Activated CD4-positive, alpha-beta T cell treated with anti-CD3 and anti-CD28 coated beads for 4 hours (primary cell): ENCODE measurements around the gene NEXN.
"Not testable (repeated sequence)": the region's sequence is repeated elsewhere in the genome, so short reads cannot be mapped to it uniquely, and the experiment has no call there.

Experiments used
- DNase-seq, 2 donors: peaks; one replicate each; pipeline ENCODE4 v3.0.0-alpha.2; 2020

The NEXN gene

GRCh38 chr1:77970192-77970591 lies 81.8 kb downstream of the NEXN start:
- no peak for DNase-seq

- no peak for DNase-seq
Measured at GRCh38 chr1:77972080-77972479, 83.7 kb downstream of the NEXN start.

GRCh38 chr1:77975386-77975785 lies 87.0 kb downstream of the NEXN start:
- DNase-seq, result no peak

GRCh38 chr1:77975907-77976306 lies 87.5 kb downstream of the NEXN start:
- DNase-seq, result no peak

GRCh38 chr1:77976433-77977076 lies 88.1 kb downstream of the NEXN start:
- DNase-seq, result no peak

GRCh38 chr1:77977989-77978292 lies 89.5 kb downstream of the NEXN start:
- DNase-seq, result no peak

GRCh38 chr1:77978293-77978968 lies 90.0 kb downstream of the NEXN start:
- DNase-seq, result peak; percentile 76 to 79

- peak; percentile 93 to 96 for DNase-seq
Measured at GRCh38 chr1:77978969-77979876, 90.8 kb downstream of the NEXN start, which contains the start of gene FUBP1. FUBP1 (minus strand) TSS chr1:77979072; CDS start chr1:77979004, 68 bp downstream.

GRCh38 chr1:77983352-77983996 lies 95.0 kb downstream of the NEXN start:
- DNase-seq, result not testable (repeated sequence)

- no peak for DNase-seq
Measured at GRCh38 chr1:77983997-77984355, 95.6 kb downstream of the NEXN start.

- DNase-seq, result no peak
Measured at GRCh38 chr1:77984629-77985028, 96.2 kb downstream of the NEXN start.

- no peak for DNase-seq
Measured at GRCh38 chr1:77986810-77987209, 98.4 kb downstream of the NEXN start.

- DNase-seq, result no peak
Measured at GRCh38 chr1:77987919-77988318, 99.5 kb downstream of the NEXN start.

GRCh38 chr1:77989744-77990143 lies 101.3 kb downstream of the NEXN start:
- no peak for DNase-seq

- DNase-seq, result no peak
Measured at GRCh38 chr1:77990629-77991204, 102.3 kb downstream of the NEXN start.

- no peak for DNase-seq
Measured at GRCh38 chr1:77991638-77992037, 103.2 kb downstream of the NEXN start.
